Measurements from ENCODE around the gene PCYOX1L.

PCYOX1L gene

DNA sequence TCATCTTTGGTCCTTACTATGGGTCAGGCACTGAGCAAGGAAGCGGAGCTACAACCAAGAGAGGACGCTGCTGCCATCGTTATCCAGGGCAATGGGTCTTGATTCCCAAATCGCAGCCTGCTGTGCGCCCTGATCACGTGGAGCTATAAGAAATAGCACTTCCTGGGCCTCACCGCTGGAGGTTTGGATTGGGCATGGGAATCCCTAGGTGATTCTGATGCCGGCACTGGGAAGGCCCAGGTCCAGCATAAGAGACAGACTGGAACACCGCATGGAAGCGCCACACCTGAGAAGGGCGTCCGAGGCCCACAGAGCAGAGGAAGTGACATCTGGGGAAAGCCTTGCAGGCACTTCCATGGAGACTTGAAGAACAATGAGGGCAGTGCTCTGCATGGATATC, 18.3 kb downstream of the PCYOX1L start:
- Histone ChIP-seq H3K36me3 (no peaks in the 10 kb centered on the region), H3K9me3 (no peaks in the 10 kb centered on the region), H3K4me1 (ENCODE audit: control insufficient read depth in 1 of 2, insufficient read depth in 1 of 2, low read depth in 1 of 2, low read length in 1 of 2) (no peaks in the 10 kb centered on the region), H3K27me3 (no peaks in the 10 kb centered on the region), H3K4me3 (ENCODE audit: low read depth in 1 of 2, low read length in 1 of 2) (no peak overlapping the region), H3K27ac (no peak overlapping the region)
- TF ChIP-seq, protein P1, sequence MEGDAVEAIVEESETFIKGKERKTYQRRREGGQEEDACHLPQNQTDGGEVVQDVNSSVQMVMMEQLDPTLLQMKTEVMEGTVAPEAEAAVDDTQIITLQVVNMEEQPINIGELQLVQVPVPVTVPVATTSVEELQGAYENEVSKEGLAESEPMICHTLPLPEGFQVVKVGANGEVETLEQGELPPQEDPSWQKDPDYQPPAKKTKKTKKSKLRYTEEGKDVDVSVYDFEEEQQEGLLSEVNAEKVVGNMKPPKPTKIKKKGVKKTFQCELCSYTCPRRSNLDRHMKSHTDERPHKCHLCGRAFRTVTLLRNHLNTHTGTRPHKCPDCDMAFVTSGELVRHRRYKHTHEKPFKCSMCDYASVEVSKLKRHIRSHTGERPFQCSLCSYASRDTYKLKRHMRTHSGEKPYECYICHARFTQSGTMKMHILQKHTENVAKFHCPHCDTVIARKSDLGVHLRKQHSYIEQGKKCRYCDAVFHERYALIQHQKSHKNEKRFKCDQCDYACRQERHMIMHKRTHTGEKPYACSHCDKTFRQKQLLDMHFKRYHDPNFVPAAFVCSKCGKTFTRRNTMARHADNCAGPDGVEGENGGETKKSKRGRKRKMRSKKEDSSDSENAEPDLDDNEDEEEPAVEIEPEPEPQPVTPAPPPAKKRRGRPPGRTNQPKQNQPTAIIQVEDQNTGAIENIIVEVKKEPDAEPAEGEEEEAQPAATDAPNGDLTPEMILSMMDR (IDR thresholded peaks at IDR 0.05), result no peak

DNA sequence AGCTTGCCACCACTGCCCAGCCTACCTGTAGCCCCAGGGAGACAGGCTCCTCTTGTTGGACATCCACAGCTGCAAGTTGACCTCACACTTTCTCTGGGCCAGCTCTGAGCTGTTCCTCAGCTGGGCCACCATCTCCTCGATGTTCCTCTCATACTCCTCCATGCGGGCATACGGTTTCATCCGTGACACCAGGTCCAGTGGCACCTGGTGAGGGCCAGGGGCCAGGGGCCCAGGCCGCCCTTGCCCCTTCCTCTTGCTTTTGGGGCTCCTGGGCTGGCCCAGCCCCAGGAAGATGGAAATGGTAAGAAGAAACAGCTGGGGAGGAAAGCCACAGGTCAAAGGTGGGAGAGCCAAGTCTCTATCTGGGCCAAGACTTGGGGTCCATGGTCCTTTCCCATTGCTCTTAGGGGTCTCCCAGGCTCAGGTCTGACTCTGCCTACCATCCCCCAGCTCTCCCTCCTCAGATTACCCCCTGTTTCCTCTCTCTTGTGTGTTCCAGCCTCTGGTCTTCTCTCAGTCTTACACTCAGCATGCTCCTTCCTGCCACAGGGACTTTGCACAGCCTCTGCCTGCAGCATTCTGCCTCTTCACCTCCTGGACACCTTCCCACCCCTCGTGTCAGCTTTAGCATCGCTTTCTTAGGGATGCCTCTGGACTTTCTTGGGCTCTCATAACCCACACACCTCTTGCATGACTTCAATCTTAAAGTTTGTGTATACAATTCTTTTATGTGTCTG, 19.0 kb downstream of the PCYOX1L start:
- H3K27me3 ChIP-seq, result no peaks in the 10 kb centered on the region
- H3K9me3 ChIP-seq, result no peaks in the 10 kb centered on the region
- H3K4me3 ChIP-seq (ENCODE audit: low read depth in 1 of 2, low read length in 1 of 2), result no peak overlapping the region
- H3K27ac ChIP-seq, result no peak overlapping the region
- H3K36me3 ChIP-seq, result no peaks in the 10 kb centered on the region
- H3K4me1 ChIP-seq (ENCODE audit: control insufficient read depth in 1 of 2, insufficient read depth in 1 of 2, low read depth in 1 of 2, low read length in 1 of 2), result peaks cover 0 to 3% of the 10 kb centered on the region in 2 experiments
- TF ChIP-seq, protein P1 (IDR thresholded peaks at IDR 0.05), result no peak

DNA sequence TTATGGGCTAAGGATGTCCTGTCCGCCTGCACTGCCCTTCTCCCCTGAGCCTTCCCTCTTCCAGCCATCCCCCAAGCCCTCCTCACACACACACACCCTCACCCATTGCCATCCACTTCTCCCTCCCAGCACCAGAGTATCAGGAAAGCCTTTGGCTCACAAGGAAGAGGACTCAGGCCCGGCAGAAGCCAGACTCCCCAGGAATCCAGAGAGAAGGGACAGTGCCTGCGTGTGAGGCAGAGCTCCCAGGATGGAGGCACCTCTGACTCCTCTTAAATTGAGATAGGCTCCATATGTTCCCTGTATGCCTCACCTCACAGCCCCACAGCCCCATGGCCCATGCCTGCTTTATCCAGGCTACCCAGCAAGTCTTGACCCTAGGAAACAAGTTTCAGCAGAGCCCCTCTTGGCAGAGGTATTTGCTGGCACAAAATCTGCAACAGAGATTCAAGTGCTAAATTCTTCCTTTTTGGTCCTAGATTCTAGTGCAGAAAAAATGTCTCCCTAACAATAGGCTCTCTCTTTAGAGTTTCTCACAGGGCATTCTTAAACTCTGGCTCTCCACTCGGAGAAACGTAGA, 20.5 kb downstream of the PCYOX1L start:
- Histone ChIP-seq H3K27ac (no peak overlapping the region), H3K36me3 (no peaks in the 10 kb centered on the region), H3K27me3 (no peaks in the 10 kb centered on the region), H3K4me1 (ENCODE audit: control insufficient read depth in 1 of 2, insufficient read depth in 1 of 2, low read depth in 1 of 2, low read length in 1 of 2) (peaks cover 0 to 5% of the 10 kb centered on the region in 2 experiments), H3K9me3 (no peaks in the 10 kb centered on the region), H3K4me3 (ENCODE audit: low read depth in 1 of 2, low read length in 1 of 2) (no peak overlapping the region)
- TF ChIP-seq, protein P1 (IDR thresholded peaks at IDR 0.05), result no peak

DNA sequence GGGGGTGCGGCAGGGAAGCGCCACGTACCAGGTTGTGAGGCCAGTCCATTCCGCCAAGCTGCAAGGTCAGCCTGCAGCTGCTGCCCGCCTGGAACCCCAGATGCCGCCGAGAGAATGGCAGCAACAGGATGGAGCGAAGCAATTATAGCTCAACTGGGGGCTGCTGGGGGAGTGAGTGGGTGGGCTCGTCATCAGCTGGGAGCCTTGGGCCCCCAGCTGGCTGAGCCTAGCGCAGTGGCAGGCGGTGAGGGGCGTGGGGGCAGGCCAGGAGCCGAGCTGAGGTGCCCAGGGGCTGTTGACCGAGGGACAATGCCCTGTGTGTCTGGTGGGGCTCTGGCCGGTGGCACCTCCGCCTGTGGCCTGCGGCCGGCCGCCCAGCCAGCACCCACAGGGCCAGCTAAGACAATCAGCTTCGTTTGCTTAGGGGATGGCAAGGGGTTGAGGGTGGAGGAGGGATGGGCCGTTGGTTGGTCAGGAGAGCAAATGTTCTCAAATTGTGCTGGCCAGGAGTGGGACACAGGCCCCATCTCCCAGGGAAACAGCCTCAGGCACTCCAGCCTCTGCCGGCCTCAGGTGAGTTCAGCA, 21.4 kb downstream of the PCYOX1L start, which contains the start of gene IL17B:
TSS of gene IL17B (minus strand) at position 116 of the 585 bp plus-strand sequence. CDS start at position 49, 67 bp downstream.
- Histone ChIP-seq H3K9me3 (no peaks in the 10 kb centered on the region), H3K4me1 (ENCODE audit: control insufficient read depth in 1 of 2, insufficient read depth in 1 of 2, low read depth in 1 of 2, low read length in 1 of 2) (peaks cover 0 to 5% of the 10 kb centered on the region in 2 experiments), H3K27me3 (no peaks in the 10 kb centered on the region), H3K27ac (no peak within 1 kb of the TSS), H3K4me3 (ENCODE audit: low read depth in 1 of 2, low read length in 1 of 2) (no peak within 1 kb of the TSS), H3K36me3 (no peaks in the 10 kb centered on the region)
- TF ChIP-seq, protein P1 (IDR thresholded peaks at IDR 0.05), result no peak

DNA sequence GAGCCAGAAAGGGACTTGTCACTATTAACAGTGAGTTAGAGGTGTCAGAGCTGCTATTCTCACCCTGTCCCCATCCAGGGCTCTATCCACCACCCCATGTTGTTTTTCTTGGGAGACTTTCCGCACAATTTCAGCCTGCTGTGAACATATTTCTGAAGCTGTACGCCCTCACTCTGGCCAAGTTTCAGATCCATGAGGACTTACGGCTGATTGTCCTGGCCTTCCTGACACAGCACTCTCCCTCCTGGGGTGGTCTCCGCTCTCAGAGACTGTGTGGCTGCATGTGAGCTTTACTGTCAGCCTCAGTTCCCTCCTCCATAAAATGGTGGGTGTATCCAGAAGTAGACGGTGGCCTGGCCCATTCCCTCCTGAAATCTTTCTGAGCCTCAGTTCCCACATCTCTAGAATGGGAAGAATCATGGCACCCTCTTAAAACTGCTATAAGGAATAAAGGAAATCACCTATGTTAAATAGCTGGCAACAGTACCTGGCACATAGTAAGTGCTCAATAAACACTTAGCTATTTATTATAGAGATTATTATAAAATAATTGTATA, 22.1 kb downstream of the PCYOX1L start:
- no peak overlapping the region for H3K4me3 ChIP-seq (ENCODE audit: low read depth in 1 of 2, low read length in 1 of 2)
- H3K4me1 ChIP-seq (ENCODE audit: control insufficient read depth in 1 of 2, insufficient read depth in 1 of 2, low read depth in 1 of 2, low read length in 1 of 2), result peaks cover 0 to 5% of the 10 kb centered on the region in 2 experiments
- no peaks in the 10 kb centered on the region for H3K36me3 ChIP-seq
- no peaks in the 10 kb centered on the region for H3K9me3 ChIP-seq
- TF ChIP-seq, protein P1 (IDR thresholded peaks at IDR 0.05), result no peak
- no peak overlapping the region for H3K27ac ChIP-seq
- H3K27me3 ChIP-seq, result no peaks in the 10 kb centered on the region

Data from neutrophil (primary cell).